GM19397 (cell line): ENCODE data around the gene MIA2.
"Not testable (repeated sequence)": the region's sequence is repeated elsewhere in the genome, so short reads cannot be mapped to it uniquely, and the experiment has no call there.

Experiments
- ATAC-seq: cut with Tn5 transposase; IDR thresholded peaks from one replicate; pipeline ENCODE4 v1.9.1; 2021; ENCODE audit warnings: mild to moderate bottlenecking, moderate library complexity; ENCODE audit not compliant: unreplicated experiment

The MIA2 gene

GRCh38 chr14:39231751-39232553 lies 1.8 kb upstream of the MIA2 start:
- ATAC-seq = peak; percentile 85

- no peak for ATAC-seq
These were observed 930 bp upstream of the MIA2 start for GRCh38 chr14:39232554-39233415.

- ATAC-seq = not testable (repeated sequence)
These were observed 1.3 kb downstream of the MIA2 start for GRCh38 chr14:39234986-39235385.

- ATAC-seq = not testable (repeated sequence)
These were observed 1.8 kb downstream of the MIA2 start for GRCh38 chr14:39235466-39235865.

GRCh38 chr14:39240769-39241168 lies 7.1 kb downstream of the MIA2 start:
- ATAC-seq = no peak

- no peak for ATAC-seq
These were observed 7.9 kb downstream of the MIA2 start for GRCh38 chr14:39241637-39242036.

GRCh38 chr14:39243831-39244230 lies 10.1 kb downstream of the MIA2 start:
- ATAC-seq = no peak

- no peak for ATAC-seq
These were observed 12.9 kb downstream of the MIA2 start for GRCh38 chr14:39246618-39247017.

GRCh38 chr14:39247256-39247655 lies 13.5 kb downstream of the MIA2 start:
- ATAC-seq = no peak

- ATAC-seq = no peak
These were observed 17.8 kb downstream of the MIA2 start for GRCh38 chr14:39251547-39251946.

- ATAC-seq = not testable (repeated sequence)
These were observed 23.7 kb downstream of the MIA2 start for GRCh38 chr14:39257388-39257787.

GRCh38 chr14:39258782-39259545 lies 25.2 kb downstream of the MIA2 start:
- no peak for ATAC-seq

GRCh38 chr14:39260161-39260560 lies 26.4 kb downstream of the MIA2 start:
- not testable (repeated sequence) for ATAC-seq

GRCh38 chr14:39262214-39262613 lies 28.5 kb downstream of the MIA2 start:
- not testable (repeated sequence) for ATAC-seq

GRCh38 chr14:39264057-39264456 lies 30.3 kb downstream of the MIA2 start:
- ATAC-seq = no peak

- no peak for ATAC-seq
These were observed 30.8 kb downstream of the MIA2 start for GRCh38 chr14:39264558-39264957.

GRCh38 chr14:39265033-39265432 lies 31.3 kb downstream of the MIA2 start:
- ATAC-seq = no peak

- ATAC-seq = no peak
These were observed 32.2 kb downstream of the MIA2 start for GRCh38 chr14:39265806-39266524.

- peak; percentile 48 for ATAC-seq
These were observed 32.8 kb downstream of the MIA2 start for GRCh38 chr14:39266525-39266870.

GRCh38 chr14:39266871-39267607 lies 33.3 kb downstream of the MIA2 start:
- ATAC-seq = peak; percentile 88
